ENCODE results near the gene PTPN2.

DNA sequence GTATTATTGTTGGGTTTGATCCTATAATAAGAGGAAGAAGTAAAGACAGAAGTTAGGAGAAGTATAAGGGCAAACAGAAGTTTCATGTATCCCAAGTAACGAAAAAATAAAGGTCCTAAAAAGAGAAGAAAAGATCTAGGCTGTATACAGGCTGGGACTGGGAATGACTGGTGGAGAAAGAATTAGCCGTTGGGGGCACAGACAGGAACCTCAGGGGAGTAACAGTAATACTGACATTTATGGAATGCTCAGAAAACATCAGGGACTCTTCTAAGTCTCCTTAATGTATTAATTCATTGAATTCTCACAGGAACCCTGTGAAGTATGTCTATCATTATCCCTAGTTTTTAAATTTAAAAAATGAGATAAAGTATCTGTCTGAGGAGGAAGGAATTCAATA is 67.6 kb downstream of the PTPN2 start:
- TF ChIP-seq, protein P1, sequence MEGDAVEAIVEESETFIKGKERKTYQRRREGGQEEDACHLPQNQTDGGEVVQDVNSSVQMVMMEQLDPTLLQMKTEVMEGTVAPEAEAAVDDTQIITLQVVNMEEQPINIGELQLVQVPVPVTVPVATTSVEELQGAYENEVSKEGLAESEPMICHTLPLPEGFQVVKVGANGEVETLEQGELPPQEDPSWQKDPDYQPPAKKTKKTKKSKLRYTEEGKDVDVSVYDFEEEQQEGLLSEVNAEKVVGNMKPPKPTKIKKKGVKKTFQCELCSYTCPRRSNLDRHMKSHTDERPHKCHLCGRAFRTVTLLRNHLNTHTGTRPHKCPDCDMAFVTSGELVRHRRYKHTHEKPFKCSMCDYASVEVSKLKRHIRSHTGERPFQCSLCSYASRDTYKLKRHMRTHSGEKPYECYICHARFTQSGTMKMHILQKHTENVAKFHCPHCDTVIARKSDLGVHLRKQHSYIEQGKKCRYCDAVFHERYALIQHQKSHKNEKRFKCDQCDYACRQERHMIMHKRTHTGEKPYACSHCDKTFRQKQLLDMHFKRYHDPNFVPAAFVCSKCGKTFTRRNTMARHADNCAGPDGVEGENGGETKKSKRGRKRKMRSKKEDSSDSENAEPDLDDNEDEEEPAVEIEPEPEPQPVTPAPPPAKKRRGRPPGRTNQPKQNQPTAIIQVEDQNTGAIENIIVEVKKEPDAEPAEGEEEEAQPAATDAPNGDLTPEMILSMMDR (IDR thresholded peaks at IDR 0.05) = no peak
- no peak for TF ChIP-seq POLR2A (IDR thresholded peaks at IDR 0.05)
